ENCODE data around the gene PACRG. TPM values are rescaled to one million over a fixed set of nuclear protein-coding genes. Genes with fewer than 3 reads are reported as not detected.

The PACRG gene
- polyA plus RNA-seq, 1 of the 3 experiments (the other 2 are of a cell fraction), result 0.56 TPM

GRCh38 chr6:163177892-163178420, 450.2 kb downstream of the PACRG start:
- H3K4me2 ChIP-seq, result no peak overlapping the region
- H3K9me2 ChIP-seq, result no peaks in the 10 kb centered on the region
- H3K4me1 ChIP-seq (ENCODE audit: control insufficient read depth in 1 of 2, insufficient read depth in 2 of 2, low read depth in 1 of 2, low read length in 1 of 2), result peaks cover 0 to 3% of the 10 kb centered on the region in 2 experiments; a peak in 1 of 4 replicates
- TF ChIP-seq TEAD4 (IDR thresholded peaks at IDR 0.05; ENCODE audit: borderline replicate concordance, insufficient read depth) (no peak), MAX (IDR thresholded peaks at IDR 0.05; ENCODE audit: low read depth) (no peak), POLR2AphosphoS5 (IDR thresholded peaks at IDR 0.05; ENCODE audit: low read depth, low read length) (no peak), NFIC (IDR thresholded peaks at IDR 0.05; ENCODE audit: borderline replicate concordance) (no peak), YY1 (IDR thresholded peaks at IDR 0.05; ENCODE audit: low read depth) (no peak), USF2 (IDR thresholded peaks at IDR 0.05; ENCODE audit: borderline replicate concordance, low read depth, low read length) (no peak), FOSL2 (IDR thresholded peaks at IDR 0.05; ENCODE audit: borderline replicate concordance, low read depth) (no peak), REST (IDR thresholded peaks at IDR 0.05; ENCODE audit: low read depth, low read length) (no peak), IRF3 (IDR thresholded peaks at IDR 0.05; ENCODE audit: low read depth, low read length) (no peak), RCOR1 (IDR thresholded peaks at IDR 0.05; ENCODE audit: low read length) (no peak), ELF1 (IDR thresholded peaks at IDR 0.05) (no peak), JUND (IDR thresholded peaks at IDR 0.05) (no peak), NRF1 (IDR thresholded peaks at IDR 0.05; ENCODE audit: low read depth, low read length) (no peak), MEF2A (IDR thresholded peaks at IDR 0.05; ENCODE audit: borderline replicate concordance, low read depth) (no peak), FOXJ3 (CRISPR knock-in tag; IDR thresholded peaks at IDR 0.05) (no peak), RXRA (IDR thresholded peaks at IDR 0.05; ENCODE audit: borderline replicate concordance, low read depth) (no peak)
- H3K79me2 ChIP-seq (ENCODE audit: insufficient read depth), result no peaks in the 10 kb centered on the region
- H2AFZ ChIP-seq (ENCODE audit: low read depth), result no peak overlapping the region
- no peak overlapping the region for H3K4me3 ChIP-seq (ENCODE audit: low read depth in 2 of 2, low read length in 1 of 2)
- ChIA-PET CTCF (interaction anchor here (1.2 kb wide), 1 partner anchor 8 kb away, joined by 9 read pairs; no protein-coding TSS in a partner anchor), POLR2A (no interaction called here)
- no peaks in the 10 kb centered on the region for H3F3A ChIP-seq (replicated peaks; ENCODE audit: insufficient read depth)
- WGBS (ENCODE audit: low lambda C conversion rate), result 63% methylated on average over 11 of the region's 11 CpGs
- no peaks in the 10 kb centered on the region for H3K36me3 ChIP-seq (replicated peaks in 1 of 2; ENCODE audit: control insufficient read depth in 1 of 2, insufficient read depth in 2 of 2, low read length in 1 of 2)
- no peak overlapping the region for H3K9ac ChIP-seq
- H3K27ac ChIP-seq (ENCODE audit: low read depth in 2 of 2, low read length in 1 of 2), result no peak overlapping the region
- H4K20me1 ChIP-seq (ENCODE audit: insufficient read depth), result no peaks in the 10 kb centered on the region
- DNase-seq, result no peak
- H3K9me3 ChIP-seq, result no peaks in the 10 kb centered on the region
- H3K27me3 ChIP-seq (ENCODE audit: insufficient read depth), result no peaks in the 10 kb centered on the region
